Tibial nerve (tissue), 4 donors: ENCODE data around the gene FBH1. TPM values are rescaled to one million over a fixed set of nuclear protein-coding genes. Genes with fewer than 3 reads are reported as not detected.

Experiments
- DNase-seq, 2 donors: peaks; one replicate each; pipeline ENCODE4 v3.0.0-alpha.2; 2019; ENCODE audit warnings: low spot score in 2 of 2
- H3K27ac ChIP-seq, 4 donors: fragments of 200-600 bp; sonication (generic) in 3 of 4; one replicate each; pipeline ENCODE4 v1.5.1; 2017 to 2019; ENCODE audit warnings: mild to moderate bottlenecking in 1 of 4
- H3K27me3 ChIP-seq, 2 donors: fragments of 200-600 bp; sonication (generic) in 1 of 2; one replicate each; pipeline versions ENCODE4 v1.5.1 to v1.6.0; 2017 to 2019
- H3K36me3 ChIP-seq, 3 donors: fragments of 200-600 bp; sonication (generic); one replicate each; pipeline ENCODE4 v1.5.1; 2018 to 2019
- H3K4me1 ChIP-seq, 4 donors: fragments of 200-600 bp; sonication (generic) in 3 of 4; one replicate each; pipeline ENCODE4 v1.5.1; 2017 to 2019
- H3K4me3 ChIP-seq, 4 donors: fragments of 200-600 bp; sonication (generic) in 3 of 4; one replicate each; pipeline ENCODE4 v1.5.1; 2017 to 2019; ENCODE audit warnings: mild to moderate bottlenecking in 1 of 4, moderate library complexity in 1 of 4
- H3K9me3 ChIP-seq, 4 donors: fragments of 200-600 bp; sonication (generic) in 3 of 4; one replicate each; pipeline ENCODE4 v1.5.1; 2017 to 2019
- EP300 ChIP-seq, 2 donors: sonication (generic); formaldehyde crosslinking; IDR thresholded peaks; one replicate each; pipeline ENCODE4 v1.6.1; 2017; ENCODE audit warnings: antibody characterized with exemption in 2 of 2, mild to moderate bottlenecking in 1 of 2
- POLR2A ChIP-seq, 2 donors: fragments of 450-650 bp; IDR thresholded peaks; one replicate each; pipeline ENCODE4 v1.6.1; 2017; ENCODE audit warnings: antibody characterized with exemption in 2 of 2, mild to moderate bottlenecking in 2 of 2, moderate library complexity in 2 of 2
- WGBS, 2 donors: methylation state at CpG; one replicate each; pipeline ENCODE4 v1.1.5; 2018; 5-methylcytosine and 5-hydroxymethylcytosine counted together
- total RNA-seq, 4 donors: library from RNA; depleted of rRNA; stranded (reverse); fragments of >200 nt; gene quantifications; one replicate each; pipeline ENCODE4 v1.1.0, GENCODE V29; 2016
- TF ChIP-seq, protein P1 (sequence below), 5 experiments: fragments of 200-600 bp in 3 of 5; fragments of 450-650 bp in 2 of 5; sonication (generic) in 3 of 5; IDR thresholded peaks; one replicate each; pipeline ENCODE4 v1.5.1; 2016 to 2019; ENCODE audit warnings: antibody characterized with exemption in 5 of 5, mild to moderate bottlenecking in 3 of 5, moderate library complexity in 2 of 5

The FBH1 gene
- total RNA-seq, 4 donors from 2014 or later: 64.0 to 109 (median 96.6) TPM

GRCh38 chr10:5930272-5930671 lies 40.2 kb downstream of the FBH1 start:
- no peaks in the 10 kb centered on the region for H3K27me3 ChIP-seq
- no peak overlapping the region for H3K4me3 ChIP-seq
- WGBS, 2 donors: 85 to 89% methylated on average over 11 of the region's 11 CpGs
- TF ChIP-seq EP300 (IDR thresholded peaks at IDR 0.05): no peak
- no peak for TF ChIP-seq POLR2A (IDR thresholded peaks at IDR 0.05)
- TF ChIP-seq, protein P1, sequence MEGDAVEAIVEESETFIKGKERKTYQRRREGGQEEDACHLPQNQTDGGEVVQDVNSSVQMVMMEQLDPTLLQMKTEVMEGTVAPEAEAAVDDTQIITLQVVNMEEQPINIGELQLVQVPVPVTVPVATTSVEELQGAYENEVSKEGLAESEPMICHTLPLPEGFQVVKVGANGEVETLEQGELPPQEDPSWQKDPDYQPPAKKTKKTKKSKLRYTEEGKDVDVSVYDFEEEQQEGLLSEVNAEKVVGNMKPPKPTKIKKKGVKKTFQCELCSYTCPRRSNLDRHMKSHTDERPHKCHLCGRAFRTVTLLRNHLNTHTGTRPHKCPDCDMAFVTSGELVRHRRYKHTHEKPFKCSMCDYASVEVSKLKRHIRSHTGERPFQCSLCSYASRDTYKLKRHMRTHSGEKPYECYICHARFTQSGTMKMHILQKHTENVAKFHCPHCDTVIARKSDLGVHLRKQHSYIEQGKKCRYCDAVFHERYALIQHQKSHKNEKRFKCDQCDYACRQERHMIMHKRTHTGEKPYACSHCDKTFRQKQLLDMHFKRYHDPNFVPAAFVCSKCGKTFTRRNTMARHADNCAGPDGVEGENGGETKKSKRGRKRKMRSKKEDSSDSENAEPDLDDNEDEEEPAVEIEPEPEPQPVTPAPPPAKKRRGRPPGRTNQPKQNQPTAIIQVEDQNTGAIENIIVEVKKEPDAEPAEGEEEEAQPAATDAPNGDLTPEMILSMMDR (IDR thresholded peaks at IDR 0.05): no peak
- H3K9me3 ChIP-seq: no peaks in the 10 kb centered on the region
- no peak overlapping the region for H3K27ac ChIP-seq
- peaks cover 0 to 94% (median 20%) of the 10 kb centered on the region in 3 donors for H3K36me3 ChIP-seq
- DNase-seq: no peak
- H3K4me1 ChIP-seq: peaks cover 0 to 22% (median 4%) of the 10 kb centered on the region in 4 donors

DNA sequence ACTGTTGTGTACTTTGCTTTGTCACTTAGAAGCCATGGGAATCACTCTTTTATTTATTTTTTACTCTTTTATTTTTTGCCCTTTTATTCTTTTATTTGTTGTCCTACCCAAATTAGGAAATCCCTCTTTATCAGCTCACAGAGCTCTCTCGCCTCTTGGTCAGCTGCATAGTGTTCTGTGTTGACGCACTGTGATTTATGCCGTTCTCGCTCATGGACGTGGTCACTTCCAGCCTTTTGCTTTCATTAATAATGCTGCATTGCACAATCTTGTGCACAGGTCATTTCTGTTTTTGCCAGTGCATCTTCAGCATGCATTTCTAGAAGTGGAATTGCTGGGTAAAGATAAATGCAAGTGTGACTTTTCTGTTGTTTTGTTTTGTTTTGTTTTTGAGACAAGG lies 42.3 kb downstream of the FBH1 start:
- TF ChIP-seq POLR2A (IDR thresholded peaks at IDR 0.05): no peak
- TF ChIP-seq, protein P1 (IDR thresholded peaks at IDR 0.05): no peak
- TF ChIP-seq EP300 (IDR thresholded peaks at IDR 0.05): no peak
- peaks cover 0 to 16% (median 3%) of the 10 kb centered on the region in 4 donors for H3K4me1 ChIP-seq
- DNase-seq: no peak
- peaks cover 0 to 94% (median 24%) of the 10 kb centered on the region in 3 donors for H3K36me3 ChIP-seq
- no peaks in the 10 kb centered on the region for H3K27me3 ChIP-seq
- no peak overlapping the region for H3K27ac ChIP-seq
- 86 to 91% methylated on average over 5 of the region's 5 CpGs for whole genome bisulfite sequencing, 2 donors
- no peaks in the 10 kb centered on the region for H3K9me3 ChIP-seq
- no peak overlapping the region for H3K4me3 ChIP-seq

- 95 to 96% methylated on average over 14 of the region's 14 CpGs for WGBS, 2 donors
- peaks cover 0 to 98% (median 16%) of the 10 kb centered on the region in 3 donors for H3K36me3 ChIP-seq
- H3K27ac ChIP-seq: no peak overlapping the region
- H3K4me3 ChIP-seq: no peak overlapping the region
- H3K9me3 ChIP-seq: no peaks in the 10 kb centered on the region
- TF ChIP-seq POLR2A (IDR thresholded peaks at IDR 0.05) (no peak), EP300 (IDR thresholded peaks at IDR 0.05) (no peak)
- TF ChIP-seq, protein P1 (IDR thresholded peaks at IDR 0.05): no peak
- no peaks in the 10 kb centered on the region for H3K27me3 ChIP-seq
- no peak for DNase-seq
- peaks cover 0 to 5% (median 2%) of the 10 kb centered on the region in 4 donors for H3K4me1 ChIP-seq
Observed at GRCh38 chr10:5933909-5934546, 44.0 kb downstream of the FBH1 start.

- Histone ChIP-seq H3K36me3 (peaks cover 0 to 84% (median 16%) of the 10 kb centered on the region in 3 donors), H3K4me3 (no peak overlapping the region), H3K27me3 (no peaks in the 10 kb centered on the region), H3K4me1 (no peaks in the 10 kb centered on the region), H3K27ac (no peak overlapping the region), H3K9me3 (no peaks in the 10 kb centered on the region)
- TF ChIP-seq, protein P1 (IDR thresholded peaks at IDR 0.05): no peak
- no peak for TF ChIP-seq EP300 (IDR thresholded peaks at IDR 0.05)
- TF ChIP-seq POLR2A (IDR thresholded peaks at IDR 0.05): no peak
- WGBS, 2 donors: 95 to 96% methylated on average over 10 of the region's 10 CpGs
- no peak for DNase-seq
Observed at GRCh38 chr10:5935628-5936027, 45.6 kb downstream of the FBH1 start.

DNA sequence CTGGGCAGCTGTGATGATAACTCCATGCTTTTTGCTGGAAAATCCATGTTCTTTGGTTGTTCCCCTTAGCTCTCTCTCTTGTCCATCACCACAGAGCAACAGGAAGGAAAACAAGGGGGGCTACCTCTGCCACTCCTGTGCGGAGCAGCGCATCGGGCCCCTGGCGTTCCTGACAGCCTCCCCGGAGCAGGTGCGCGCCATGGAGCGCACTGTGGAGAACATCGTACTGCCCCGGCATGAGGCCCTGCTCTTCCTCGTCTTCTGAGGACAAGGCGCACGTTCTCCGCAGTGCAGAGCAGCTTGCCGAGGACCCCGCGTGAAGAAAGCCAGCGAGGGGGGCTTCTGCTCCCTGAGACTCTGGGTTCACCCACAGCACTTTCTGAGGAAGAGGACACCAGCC lies 47.0 kb downstream of the FBH1 start:
- no peak for DNase-seq
- H3K4me1 ChIP-seq: peaks cover 0 to 5% (median 1%) of the 10 kb centered on the region in 4 donors
- TF ChIP-seq, protein P1 (IDR thresholded peaks at IDR 0.05): no peak
- TF ChIP-seq POLR2A (IDR thresholded peaks at IDR 0.05) (no peak), EP300 (IDR thresholded peaks at IDR 0.05) (no peak)
- H3K9me3 ChIP-seq: no peaks in the 10 kb centered on the region
- 96% methylated on average over 18 of the region's 18 CpGs for WGBS, 2 donors
- no peaks in the 10 kb centered on the region for H3K27me3 ChIP-seq
- H3K27ac ChIP-seq: no peak overlapping the region
- H3K4me3 ChIP-seq: no peak overlapping the region
- peaks cover 0 to 70% (median 10%) of the 10 kb centered on the region in 3 donors for H3K36me3 ChIP-seq
